Natural killer cell treated with Interleukin-12 subunit alpha and Interleukin-12 subunit beta and Interleukin-15 and Interleukin-18, amount 100 ng/mL, for 72 hours (primary cell): Measurements from ENCODE around the gene VWC2L. TPM values are rescaled to one million over a fixed set of nuclear protein-coding genes. Genes with fewer than 3 reads are reported as not detected.

Experiments used
- ATAC-seq, 2 donors: fragments of 150-1000 bp; cut with Tn5 transposase in 1 of 2; sonication (Bioruptor Pico), chemical (Tn5 transposase) in 1 of 2; 2 replicates each; pipeline ENCODE4 v1.10.0; 2021
- DNase-seq: peaks from one replicate; pipeline ENCODE4 v3.0.0; 2022; ENCODE audit warnings: low spot score
- H3K27ac Mint-ChIP-seq, 2 donors: 1 replicate in 1 of 2; 2 replicates in 1 of 2; pipeline ENCODE4 v1.8.0; 2022; ENCODE audit warnings: mixed read lengths in 2 of 2, mild to moderate bottlenecking in 1 of 2, moderate library complexity in 1 of 2
- H3K27me3 Mint-ChIP-seq, 2 donors: 1 replicate in 1 of 2; 2 replicates in 1 of 2; pipeline ENCODE4 v1.8.0; 2022; ENCODE audit warnings: mixed read lengths in 2 of 2
- H3K36me3 Mint-ChIP-seq: one replicate; pipeline ENCODE4 v1.8.0; 2022; ENCODE audit warnings: mixed read lengths
- H3K4me1 Mint-ChIP-seq, 2 donors: 1 replicate in 1 of 2; 2 replicates in 1 of 2; pipeline ENCODE4 v1.8.0; 2022; ENCODE audit warnings: low read depth in 2 of 2, mixed read lengths in 2 of 2, mild to moderate bottlenecking in 1 of 2
- H3K4me3 Mint-ChIP-seq: one replicate; pipeline ENCODE4 v1.8.0; 2022; ENCODE audit warnings: mixed read lengths
- H3K9me3 Mint-ChIP-seq: 2 replicates; pipeline ENCODE4 v1.8.0; 2022; ENCODE audit warnings: mixed read lengths
- total RNA-seq, 2 donors: library from RNA; stranded (reverse); gene quantifications; one replicate each; pipeline ENCODE4 v1.2.3, GENCODE V29; 2022

Gene VWC2L
- total RNA-seq, 2 donors from 2014 or later = not detected

- no peak for DNase-seq
- Mint-ChIP-seq H3K4me1 (no peaks in the 10 kb centered on the region), H3K9me3 (peaks cover 4% of the 10 kb centered on the region), H3K27ac (no peak overlapping the region), H3K36me3 (no peaks in the 10 kb centered on the region), H3K4me3 (no peak overlapping the region), H3K27me3 (no peaks in the 10 kb centered on the region)
- no peak for ATAC-seq
These were observed 122.7 kb downstream of the VWC2L start for GRCh38 chr2:214533541-214533940.

GRCh38 chr2:214536625-214537024 is 125.8 kb downstream of the VWC2L start:
- Mint-ChIP-seq H3K36me3 (no peaks in the 10 kb centered on the region), H3K4me3 (no peak overlapping the region), H3K4me1 (no peaks in the 10 kb centered on the region), H3K9me3 (peaks cover 4% of the 10 kb centered on the region), H3K27me3 (no peaks in the 10 kb centered on the region), H3K27ac (no peak overlapping the region)
- DNase-seq (no peak), ATAC-seq (no peak)

- Mint-ChIP-seq H3K9me3 (peaks cover 4% of the 10 kb centered on the region), H3K27ac (no peak overlapping the region), H3K4me3 (no peak overlapping the region), H3K36me3 (no peaks in the 10 kb centered on the region), H3K27me3 (no peaks in the 10 kb centered on the region), H3K4me1 (no peaks in the 10 kb centered on the region)
- DNase-seq (no peak), ATAC-seq (no peak)
These were observed 127.1 kb downstream of the VWC2L start for GRCh38 chr2:214537929-214538328.

GRCh38 chr2:214542295-214542694 is 131.4 kb downstream of the VWC2L start:
- ATAC-seq = no peak
- H3K27me3 Mint-ChIP-seq = peaks cover 0 to 2% of the 10 kb centered on the region in 2 donors
- H3K9me3 Mint-ChIP-seq = no peaks in the 10 kb centered on the region
- no peaks in the 10 kb centered on the region for H3K36me3 Mint-ChIP-seq
- DNase-seq = no peak
- no peak overlapping the region for H3K27ac Mint-ChIP-seq
- H3K4me1 Mint-ChIP-seq = no peaks in the 10 kb centered on the region
- H3K4me3 Mint-ChIP-seq = no peak overlapping the region

- no peak overlapping the region for H3K4me3 Mint-ChIP-seq
- ATAC-seq (no peak), DNase-seq (no peak)
- H3K36me3 Mint-ChIP-seq = no peaks in the 10 kb centered on the region
- peaks cover 0 to 2% of the 10 kb centered on the region in 2 donors for H3K27me3 Mint-ChIP-seq
- H3K27ac Mint-ChIP-seq = no peak overlapping the region
- H3K4me1 Mint-ChIP-seq = no peaks in the 10 kb centered on the region
- no peaks in the 10 kb centered on the region for H3K9me3 Mint-ChIP-seq
These were observed 132.0 kb downstream of the VWC2L start for GRCh38 chr2:214542866-214543265.

GRCh38 chr2:214543386-214543955 is 132.6 kb downstream of the VWC2L start:
- no peaks in the 10 kb centered on the region for H3K4me1 Mint-ChIP-seq
- H3K36me3 Mint-ChIP-seq = no peaks in the 10 kb centered on the region
- peaks cover 0 to 2% of the 10 kb centered on the region in 2 donors for H3K27me3 Mint-ChIP-seq
- no peak overlapping the region for H3K27ac Mint-ChIP-seq
- no peaks in the 10 kb centered on the region for H3K9me3 Mint-ChIP-seq
- H3K4me3 Mint-ChIP-seq = no peak overlapping the region
- ATAC-seq (no peak), DNase-seq (no peak)

GRCh38 chr2:214545898-214546542 is 135.2 kb downstream of the VWC2L start:
- no peak for ATAC-seq
- H3K4me1 Mint-ChIP-seq = no peaks in the 10 kb centered on the region

GRCh38 chr2:214547931-214548330 is 137.1 kb downstream of the VWC2L start:
- Mint-ChIP-seq H3K27me3 (peaks cover 0 to 2% of the 10 kb centered on the region in 2 donors), H3K4me1 (no peaks in the 10 kb centered on the region), H3K9me3 (no peaks in the 10 kb centered on the region), H3K36me3 (no peaks in the 10 kb centered on the region), H3K27ac (no peak overlapping the region), H3K4me3 (no peak overlapping the region)
- no peak for DNase-seq
- ATAC-seq = no peak

More at GRCh38 chr2:214545898-214546542, 135.2 kb downstream of the VWC2L start:
- H3K27ac Mint-ChIP-seq = no peak overlapping the region
- H3K27me3 Mint-ChIP-seq = peaks cover 0 to 2% of the 10 kb centered on the region in 2 donors
- H3K4me3 Mint-ChIP-seq = no peak overlapping the region
- H3K36me3 Mint-ChIP-seq = no peaks in the 10 kb centered on the region
- H3K9me3 Mint-ChIP-seq = no peaks in the 10 kb centered on the region
- DNase-seq = no peak

- Mint-ChIP-seq H3K4me1 (no peaks in the 10 kb centered on the region), H3K27ac (no peak overlapping the region), H3K36me3 (no peaks in the 10 kb centered on the region), H3K9me3 (no peaks in the 10 kb centered on the region), H3K4me3 (no peak overlapping the region), H3K27me3 (peaks cover 0 to 2% of the 10 kb centered on the region in 2 donors)
- no peak for DNase-seq
- no peak for ATAC-seq
These were observed 139.1 kb downstream of the VWC2L start for GRCh38 chr2:214549946-214550345.

- Mint-ChIP-seq H3K4me3 (no peak overlapping the region), H3K27me3 (peaks cover 0 to 2% of the 10 kb centered on the region in 2 donors), H3K9me3 (no peaks in the 10 kb centered on the region), H3K36me3 (no peaks in the 10 kb centered on the region), H3K27ac (no peak overlapping the region), H3K4me1 (no peaks in the 10 kb centered on the region)
- ATAC-seq (no peak), DNase-seq (no peak)
These were observed 139.9 kb downstream of the VWC2L start for GRCh38 chr2:214550786-214551185.

GRCh38 chr2:214557884-214558283 is 147.0 kb downstream of the VWC2L start:
- H3K27me3 Mint-ChIP-seq = peaks cover 0 to 7% of the 10 kb centered on the region in 2 donors
- no peaks in the 10 kb centered on the region for H3K36me3 Mint-ChIP-seq
- H3K4me3 Mint-ChIP-seq = no peak overlapping the region
- ATAC-seq = no peak
- DNase-seq = no peak
- no peaks in the 10 kb centered on the region for H3K4me1 Mint-ChIP-seq
- peaks cover 10% of the 10 kb centered on the region for H3K9me3 Mint-ChIP-seq
- H3K27ac Mint-ChIP-seq = no peak overlapping the region

GRCh38 chr2:214558341-214558740 is 147.5 kb downstream of the VWC2L start:
- H3K27me3 Mint-ChIP-seq = peaks cover 0 to 7% of the 10 kb centered on the region in 2 donors
- H3K9me3 Mint-ChIP-seq = peaks cover 10% of the 10 kb centered on the region
- no peak overlapping the region for H3K27ac Mint-ChIP-seq
- ATAC-seq (no peak), DNase-seq (no peak)
- no peaks in the 10 kb centered on the region for H3K36me3 Mint-ChIP-seq
- H3K4me1 Mint-ChIP-seq = no peaks in the 10 kb centered on the region
- no peak overlapping the region for H3K4me3 Mint-ChIP-seq

GRCh38 chr2:214560176-214560575 is 149.3 kb downstream of the VWC2L start:
- Mint-ChIP-seq H3K36me3 (no peaks in the 10 kb centered on the region), H3K9me3 (peaks cover 10% of the 10 kb centered on the region), H3K4me3 (no peak overlapping the region), H3K27ac (no peak overlapping the region), H3K4me1 (no peaks in the 10 kb centered on the region), H3K27me3 (peaks cover 0 to 9% of the 10 kb centered on the region in 2 donors)
- DNase-seq = no peak
- ATAC-seq = no peak

- Mint-ChIP-seq H3K36me3 (no peaks in the 10 kb centered on the region), H3K4me3 (no peak overlapping the region), H3K27me3 (peaks cover 0 to 15% of the 10 kb centered on the region in 2 donors), H3K27ac (no peak overlapping the region), H3K9me3 (peaks cover 10% of the 10 kb centered on the region), H3K4me1 (no peaks in the 10 kb centered on the region)
- ATAC-seq (no peak), DNase-seq (no peak)
These were observed 149.8 kb downstream of the VWC2L start for GRCh38 chr2:214560618-214561190.
